ENCODE results near the gene NKIRAS2. TPM values are rescaled to one million over a fixed set of nuclear protein-coding genes. Genes with fewer than 3 reads are reported as not detected.
"Not testable (repeated sequence)": the region's sequence is repeated elsewhere in the genome, so short reads cannot be mapped to it uniquely, and the experiment has no call there.

The NKIRAS2 gene
- total and polyA plus RNA-seq, 4 donors, result 16.4 to 20.7 (median 17.4) TPM

DNA sequence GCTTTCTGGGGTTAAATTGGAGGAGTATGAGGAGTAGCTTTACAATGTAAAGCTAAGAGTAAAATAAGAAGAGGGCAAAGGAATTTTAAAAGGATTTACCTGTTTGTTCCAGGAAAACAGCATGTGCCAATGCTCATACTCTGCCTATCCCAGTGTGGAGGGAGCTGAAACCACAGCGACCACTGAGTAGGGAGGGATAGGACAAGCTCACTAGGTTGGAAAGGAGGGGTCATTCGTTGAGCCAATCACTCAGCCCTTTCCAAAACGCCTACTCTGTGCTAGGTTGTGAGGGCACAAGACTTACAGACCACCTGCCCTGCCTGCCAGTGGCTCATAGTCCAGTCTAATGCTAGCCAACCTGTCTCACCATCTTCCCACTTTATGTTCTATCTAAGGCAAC, 1.6 kb upstream of the NKIRAS2 start:
- no peak overlapping the region for H3K27ac ChIP-seq (ENCODE audit: low read depth in 1 of 2, low read length in 2 of 2)
- TF ChIP-seq JUND (IDR thresholded peaks at IDR 0.05), result no peak
- TF ChIP-seq NR2F2 (IDR thresholded peaks at IDR 0.05), result no peak
- TF ChIP-seq FOXA1 (IDR thresholded peaks at IDR 0.05), result no peak
- TF ChIP-seq EGR1 (IDR thresholded peaks at IDR 0.05; ENCODE audit: low read depth in 2 of 2), result no peak
- TF ChIP-seq, protein P1, sequence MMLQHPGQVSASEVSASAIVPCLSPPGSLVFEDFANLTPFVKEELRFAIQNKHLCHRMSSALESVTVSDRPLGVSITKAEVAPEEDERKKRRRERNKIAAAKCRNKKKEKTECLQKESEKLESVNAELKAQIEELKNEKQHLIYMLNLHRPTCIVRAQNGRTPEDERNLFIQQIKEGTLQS (IDR thresholded peaks at IDR 0.05), result no peak
- TF ChIP-seq, protein P2, sequence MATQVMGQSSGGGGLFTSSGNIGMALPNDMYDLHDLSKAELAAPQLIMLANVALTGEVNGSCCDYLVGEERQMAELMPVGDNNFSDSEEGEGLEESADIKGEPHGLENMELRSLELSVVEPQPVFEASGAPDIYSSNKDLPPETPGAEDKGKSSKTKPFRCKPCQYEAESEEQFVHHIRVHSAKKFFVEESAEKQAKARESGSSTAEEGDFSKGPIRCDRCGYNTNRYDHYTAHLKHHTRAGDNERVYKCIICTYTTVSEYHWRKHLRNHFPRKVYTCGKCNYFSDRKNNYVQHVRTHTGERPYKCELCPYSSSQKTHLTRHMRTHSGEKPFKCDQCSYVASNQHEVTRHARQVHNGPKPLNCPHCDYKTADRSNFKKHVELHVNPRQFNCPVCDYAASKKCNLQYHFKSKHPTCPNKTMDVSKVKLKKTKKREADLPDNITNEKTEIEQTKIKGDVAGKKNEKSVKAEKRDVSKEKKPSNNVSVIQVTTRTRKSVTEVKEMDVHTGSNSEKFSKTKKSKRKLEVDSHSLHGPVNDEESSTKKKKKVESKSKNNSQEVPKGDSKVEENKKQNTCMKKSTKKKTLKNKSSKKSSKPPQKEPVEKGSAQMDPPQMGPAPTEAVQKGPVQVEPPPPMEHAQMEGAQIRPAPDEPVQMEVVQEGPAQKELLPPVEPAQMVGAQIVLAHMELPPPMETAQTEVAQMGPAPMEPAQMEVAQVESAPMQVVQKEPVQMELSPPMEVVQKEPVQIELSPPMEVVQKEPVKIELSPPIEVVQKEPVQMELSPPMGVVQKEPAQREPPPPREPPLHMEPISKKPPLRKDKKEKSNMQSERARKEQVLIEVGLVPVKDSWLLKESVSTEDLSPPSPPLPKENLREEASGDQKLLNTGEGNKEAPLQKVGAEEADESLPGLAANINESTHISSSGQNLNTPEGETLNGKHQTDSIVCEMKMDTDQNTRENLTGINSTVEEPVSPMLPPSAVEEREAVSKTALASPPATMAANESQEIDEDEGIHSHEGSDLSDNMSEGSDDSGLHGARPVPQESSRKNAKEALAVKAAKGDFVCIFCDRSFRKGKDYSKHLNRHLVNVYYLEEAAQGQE (IDR thresholded peaks at IDR 0.05), result no peak
- no peak for TF ChIP-seq SP1 (IDR thresholded peaks at IDR 0.05)
- TF ChIP-seq RXRA (IDR thresholded peaks at IDR 0.05), result no peak
- no peak for TF ChIP-seq HNF4G (IDR thresholded peaks at IDR 0.05)
- H3K9me3 ChIP-seq (ENCODE audit: control insufficient read depth in 4 of 4, low read length in 3 of 4), result no peaks in the 10 kb centered on the region
- no peak overlapping the region for H3K4me3 ChIP-seq (ENCODE audit: low read depth in 1 of 3, low read length in 3 of 3)
- no peaks in the 10 kb centered on the region for H3K27me3 ChIP-seq (ENCODE audit: control insufficient read depth in 4 of 4, insufficient read depth in 4 of 4, low read length in 3 of 4)
- H3K9ac ChIP-seq (ENCODE audit: low read depth in 1 of 2, low read length in 2 of 2), result no peak overlapping the region
- 38% methylated on average over 3 of the region's 3 CpGs for WGBS
- peaks cover 0 to 41% (median 33%) of the 10 kb centered on the region in 4 donors for H3K4me1 ChIP-seq (ENCODE audit: control insufficient read depth in 4 of 4, insufficient read depth in 4 of 4, low read length in 3 of 4)
- DNase-seq (ENCODE audit: low spot score), result no peak
- H3K36me3 ChIP-seq (ENCODE audit: control insufficient read depth in 4 of 4, insufficient read depth in 3 of 4, low read depth in 1 of 4, low read length in 3 of 4), result peaks cover 3 to 8% (median 6%) of the 10 kb centered on the region in 4 donors

DNA sequence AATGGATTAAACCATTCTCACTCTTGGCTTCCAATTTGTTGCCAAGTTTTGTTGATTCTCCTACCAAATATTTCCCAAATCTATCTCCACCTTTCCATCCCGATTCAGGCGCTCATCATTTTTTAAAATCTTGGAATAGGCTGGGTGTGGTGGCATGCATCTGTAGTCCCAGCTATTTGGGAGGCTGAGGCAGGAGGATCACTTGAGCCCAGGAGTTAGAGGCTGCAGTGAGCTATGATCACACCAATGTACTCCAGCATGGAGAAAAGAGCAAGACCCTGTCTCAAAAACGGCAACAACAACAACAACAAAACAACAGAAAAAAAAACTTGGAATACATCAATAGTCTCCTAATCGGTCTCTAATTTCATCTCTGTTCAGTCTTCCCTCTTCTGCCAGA, 902 bp upstream of the NKIRAS2 start:
- H3K9me3 ChIP-seq (ENCODE audit: control insufficient read depth in 4 of 4, low read length in 3 of 4), result no peaks in the 10 kb centered on the region
- H3K27ac ChIP-seq (ENCODE audit: low read depth in 1 of 2, low read length in 2 of 2), result no peak overlapping the region
- TF ChIP-seq, protein P3, sequence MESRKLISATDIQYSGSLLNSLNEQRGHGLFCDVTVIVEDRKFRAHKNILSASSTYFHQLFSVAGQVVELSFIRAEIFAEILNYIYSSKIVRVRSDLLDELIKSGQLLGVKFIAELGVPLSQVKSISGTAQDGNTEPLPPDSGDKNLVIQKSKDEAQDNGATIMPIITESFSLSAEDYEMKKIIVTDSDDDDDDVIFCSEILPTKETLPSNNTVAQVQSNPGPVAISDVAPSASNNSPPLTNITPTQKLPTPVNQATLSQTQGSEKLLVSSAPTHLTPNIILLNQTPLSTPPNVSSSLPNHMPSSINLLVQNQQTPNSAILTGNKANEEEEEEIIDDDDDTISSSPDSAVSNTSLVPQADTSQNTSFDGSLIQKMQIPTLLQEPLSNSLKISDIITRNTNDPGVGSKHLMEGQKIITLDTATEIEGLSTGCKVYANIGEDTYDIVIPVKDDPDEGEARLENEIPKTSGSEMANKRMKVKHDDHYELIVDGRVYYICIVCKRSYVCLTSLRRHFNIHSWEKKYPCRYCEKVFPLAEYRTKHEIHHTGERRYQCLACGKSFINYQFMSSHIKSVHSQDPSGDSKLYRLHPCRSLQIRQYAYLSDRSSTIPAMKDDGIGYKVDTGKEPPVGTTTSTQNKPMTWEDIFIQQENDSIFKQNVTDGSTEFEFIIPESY (IDR thresholded peaks at IDR 0.05), result no peak
- no peak for TF ChIP-seq NR2F2 (IDR thresholded peaks at IDR 0.05)
- peaks cover 4 to 48% (median 38%) of the 10 kb centered on the region in 4 donors for H3K4me1 ChIP-seq (ENCODE audit: control insufficient read depth in 4 of 4, insufficient read depth in 4 of 4, low read length in 3 of 4)
- no peak overlapping the region for H3K4me3 ChIP-seq (ENCODE audit: low read depth in 1 of 3, low read length in 3 of 3)
- DNase-seq (ENCODE audit: low spot score), result no peak
- H3K36me3 ChIP-seq (ENCODE audit: control insufficient read depth in 4 of 4, insufficient read depth in 3 of 4, low read depth in 1 of 4, low read length in 3 of 4), result peaks cover 3 to 8% (median 7%) of the 10 kb centered on the region in 4 donors
- H3K9ac ChIP-seq (ENCODE audit: low read depth in 1 of 2, low read length in 2 of 2), result no peak overlapping the region
- H3K27me3 ChIP-seq (ENCODE audit: control insufficient read depth in 4 of 4, insufficient read depth in 4 of 4, low read length in 3 of 4), result no peaks in the 10 kb centered on the region
- 94% methylated on average over 4 of the region's 4 CpGs for WGBS

DNA sequence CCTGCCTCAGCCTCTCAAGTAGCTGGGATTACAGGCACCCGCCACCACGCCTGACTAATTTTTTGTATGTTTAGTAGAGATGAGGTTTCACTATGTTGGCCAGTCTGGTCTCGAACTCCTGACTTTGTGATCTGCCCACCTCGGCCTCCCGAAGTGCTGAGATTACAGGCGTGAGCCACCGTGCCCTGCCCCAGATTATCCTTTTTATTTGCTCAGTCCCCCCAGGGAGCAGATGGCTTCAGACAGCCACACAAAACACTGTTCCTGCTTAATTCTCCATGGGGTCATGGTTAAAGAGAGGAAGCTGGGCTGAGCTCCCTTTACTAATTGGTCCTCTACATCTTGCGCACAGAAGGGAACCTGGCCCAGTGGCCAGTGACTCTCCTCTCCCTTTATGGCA, 955 bp downstream of the NKIRAS2 start:
- not testable (repeated sequence) for H3K36me3 ChIP-seq (ENCODE audit: control insufficient read depth in 4 of 4, insufficient read depth in 3 of 4, low read depth in 1 of 4, low read length in 3 of 4); DNase-seq (ENCODE audit: low spot score); H3K27ac ChIP-seq (ENCODE audit: low read depth in 1 of 2, low read length in 2 of 2); H3K27me3 ChIP-seq (ENCODE audit: control insufficient read depth in 4 of 4, insufficient read depth in 4 of 4, low read length in 3 of 4); H3K9me3 ChIP-seq (ENCODE audit: control insufficient read depth in 4 of 4, low read length in 3 of 4)
- Histone ChIP-seq H3K4me3 (ENCODE audit: low read depth in 1 of 3, low read length in 3 of 3) (peak overlapping the region in 2 of 3 donors; percentile 71 to 82), H3K4me1 (ENCODE audit: control insufficient read depth in 4 of 4, insufficient read depth in 4 of 4, low read length in 3 of 4) (peaks cover 14 to 55% (median 49%) of the 10 kb centered on the region in 4 donors), H3K9ac (ENCODE audit: low read depth in 1 of 2, low read length in 2 of 2) (peak overlapping the region; percentile 21 to 97)
- 75% methylated on average over 8 of the region's 8 CpGs for WGBS
